Suppressor macrophage treated with lipopolysaccharide for 4 hours (primary cell): ENCODE data around the gene RTL9.
"Not testable (repeated sequence)": the region's sequence is repeated elsewhere in the genome, so short reads cannot be mapped to it uniquely, and the experiment has no call there.

ENCODE experiments used
- DNase-seq: peaks from one replicate; pipeline ENCODE4 v3.0.0-alpha.2; 2020

RTL9 gene

GRCh38 chrX:110346681-110347080 lies 12.0 kb upstream of the RTL9 start:
- DNase-seq = no peak

GRCh38 chrX:110359273-110359672 lies 625 bp downstream of the RTL9 start:
- no peak for DNase-seq

GRCh38 chrX:110363244-110363643 lies 4.6 kb downstream of the RTL9 start:
- no peak for DNase-seq

- no peak for DNase-seq
Observed at GRCh38 chrX:110373310-110373709, 14.7 kb downstream of the RTL9 start.

GRCh38 chrX:110374559-110374958 lies 15.9 kb downstream of the RTL9 start:
- DNase-seq = no peak

GRCh38 chrX:110381216-110381615 lies 22.6 kb downstream of the RTL9 start:
- DNase-seq = no peak

- no peak for DNase-seq
Observed at GRCh38 chrX:110383414-110383813, 24.8 kb downstream of the RTL9 start.

- no peak for DNase-seq
Observed at GRCh38 chrX:110384490-110384889, 25.8 kb downstream of the RTL9 start.

- no peak for DNase-seq
Observed at GRCh38 chrX:110389570-110389969, 30.9 kb downstream of the RTL9 start.

- no peak for DNase-seq
Observed at GRCh38 chrX:110391086-110391485, 32.4 kb downstream of the RTL9 start.

GRCh38 chrX:110394651-110395050 lies 36.0 kb downstream of the RTL9 start:
- DNase-seq = peak; percentile 17

GRCh38 chrX:110395877-110396276 lies 37.2 kb downstream of the RTL9 start:
- DNase-seq = no peak

GRCh38 chrX:110396735-110397134 lies 38.1 kb downstream of the RTL9 start:
- DNase-seq = no peak

- DNase-seq = no peak
Observed at GRCh38 chrX:110397339-110397738, 38.7 kb downstream of the RTL9 start.

GRCh38 chrX:110397904-110398303 lies 39.3 kb downstream of the RTL9 start:
- no peak for DNase-seq

GRCh38 chrX:110399497-110399896 lies 40.8 kb downstream of the RTL9 start:
- no peak for DNase-seq

- DNase-seq = no peak
Observed at GRCh38 chrX:110399966-110400365, 41.3 kb downstream of the RTL9 start.

- DNase-seq = no peak
Observed at GRCh38 chrX:110401135-110401534, 42.5 kb downstream of the RTL9 start.

GRCh38 chrX:110402091-110402849 lies 43.6 kb downstream of the RTL9 start:
- no peak for DNase-seq

GRCh38 chrX:110402850-110403221 lies 44.2 kb downstream of the RTL9 start:
- DNase-seq = no peak

GRCh38 chrX:110403441-110404238 lies 45.0 kb downstream of the RTL9 start:
- DNase-seq = no peak

- no peak for DNase-seq
Observed at GRCh38 chrX:110404376-110404775, 45.7 kb downstream of the RTL9 start.

- not testable (repeated sequence) for DNase-seq
Observed at GRCh38 chrX:110406250-110406649, 47.6 kb downstream of the RTL9 start.

GRCh38 chrX:110406822-110407221 lies 48.2 kb downstream of the RTL9 start:
- DNase-seq = no peak
